ENCODE measurements around the gene SEC22A. TPM values are rescaled to one million over a fixed set of nuclear protein-coding genes. Genes with fewer than 3 reads are reported as not detected.

Gene SEC22A
- total RNA-seq, 2 experiments from 2014 or later, result 7.9 to 11.5 TPM

DNA sequence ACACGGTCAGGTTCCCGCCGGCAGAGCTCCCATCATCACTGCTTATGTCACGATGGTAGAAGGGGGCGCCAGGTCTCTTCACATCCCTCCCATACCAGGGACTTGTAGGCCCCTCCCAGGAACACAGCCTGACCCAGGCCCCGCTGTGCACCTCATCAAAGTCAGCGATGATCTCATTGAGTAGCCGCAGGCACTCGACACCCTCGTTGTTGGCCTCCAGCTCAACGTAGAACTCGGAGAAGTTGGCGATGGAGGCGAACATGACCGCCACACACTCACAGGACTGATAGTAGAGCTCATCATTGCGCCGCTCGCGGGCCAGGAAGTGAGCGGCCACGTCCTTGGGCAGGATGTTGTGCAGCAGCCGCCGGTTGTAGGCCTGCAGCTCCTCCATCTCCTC, 89.2 kb downstream of the SEC22A start:
- H3K4me3 ChIP-seq (ENCODE audit: low read length), result no peak overlapping the region
- POLR2A ChIA-PET, result no interaction called here
- TF ChIP-seq, protein P1, sequence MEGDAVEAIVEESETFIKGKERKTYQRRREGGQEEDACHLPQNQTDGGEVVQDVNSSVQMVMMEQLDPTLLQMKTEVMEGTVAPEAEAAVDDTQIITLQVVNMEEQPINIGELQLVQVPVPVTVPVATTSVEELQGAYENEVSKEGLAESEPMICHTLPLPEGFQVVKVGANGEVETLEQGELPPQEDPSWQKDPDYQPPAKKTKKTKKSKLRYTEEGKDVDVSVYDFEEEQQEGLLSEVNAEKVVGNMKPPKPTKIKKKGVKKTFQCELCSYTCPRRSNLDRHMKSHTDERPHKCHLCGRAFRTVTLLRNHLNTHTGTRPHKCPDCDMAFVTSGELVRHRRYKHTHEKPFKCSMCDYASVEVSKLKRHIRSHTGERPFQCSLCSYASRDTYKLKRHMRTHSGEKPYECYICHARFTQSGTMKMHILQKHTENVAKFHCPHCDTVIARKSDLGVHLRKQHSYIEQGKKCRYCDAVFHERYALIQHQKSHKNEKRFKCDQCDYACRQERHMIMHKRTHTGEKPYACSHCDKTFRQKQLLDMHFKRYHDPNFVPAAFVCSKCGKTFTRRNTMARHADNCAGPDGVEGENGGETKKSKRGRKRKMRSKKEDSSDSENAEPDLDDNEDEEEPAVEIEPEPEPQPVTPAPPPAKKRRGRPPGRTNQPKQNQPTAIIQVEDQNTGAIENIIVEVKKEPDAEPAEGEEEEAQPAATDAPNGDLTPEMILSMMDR (IDR thresholded peaks at IDR 0.05), result no peak
- H3K4me3 Mint-ChIP-seq, result no peak overlapping the region
- H3K9me3 ChIP-seq (ENCODE audit: control insufficient read depth in 1 of 2, insufficient read depth in 1 of 2, low read length in 2 of 2), result peaks cover 0 to 47% of the 10 kb centered on the region in 2 experiments
- no peaks in the 10 kb centered on the region for H3K4me1 ChIP-seq (ENCODE audit: insufficient read depth, low read length)
- H3K27me3 ChIP-seq (ENCODE audit: control insufficient read depth in 1 of 2, insufficient read depth in 2 of 2, low read length in 2 of 2), result no peaks in the 10 kb centered on the region
- H3K27me3 Mint-ChIP-seq, result peaks cover 12% of the 10 kb centered on the region
- no peaks in the 10 kb centered on the region for H3K36me3 ChIP-seq (ENCODE audit: insufficient read depth, low read length)
- DNase-seq (no peak), ATAC-seq (ENCODE audit: poor library complexity) (no peak)
- no peaks in the 10 kb centered on the region for H3K9me3 Mint-ChIP-seq
- intact Hi-C loops (cut with DNase I, micrococcal nuclease), result no loop called here
- CTCF ChIA-PET, result no interaction called here
- H3K27ac Mint-ChIP-seq, result no peak overlapping the region
- H3K27ac ChIP-seq (ENCODE audit: low read depth in 1 of 2, low read length in 2 of 2), result no peak overlapping the region
- H3K36me3 Mint-ChIP-seq (ENCODE audit: low read depth), result no peaks in the 10 kb centered on the region
- no peaks in the 10 kb centered on the region for H3K4me1 Mint-ChIP-seq (ENCODE audit: low read depth)

- Mint-ChIP-seq H3K27ac (no peak overlapping the region), H3K4me1 (ENCODE audit: low read depth) (no peaks in the 10 kb centered on the region), H3K36me3 (ENCODE audit: low read depth) (no peaks in the 10 kb centered on the region), H3K4me3 (no peak overlapping the region), H3K9me3 (no peaks in the 10 kb centered on the region), H3K27me3 (peaks cover 15% of the 10 kb centered on the region)
- ATAC-seq (ENCODE audit: poor library complexity) (no peak), DNase-seq (no peak)
- Histone ChIP-seq H3K27me3 (ENCODE audit: control insufficient read depth in 1 of 2, insufficient read depth in 2 of 2, low read length in 2 of 2) (no peaks in the 10 kb centered on the region), H3K27ac (ENCODE audit: low read depth in 1 of 2, low read length in 2 of 2) (no peak overlapping the region), H3K4me1 (ENCODE audit: insufficient read depth, low read length) (no peaks in the 10 kb centered on the region), H3K9me3 (ENCODE audit: control insufficient read depth in 1 of 2, insufficient read depth in 1 of 2, low read length in 2 of 2) (peaks cover 0 to 43% of the 10 kb centered on the region in 2 experiments), H3K36me3 (ENCODE audit: insufficient read depth, low read length) (no peaks in the 10 kb centered on the region), H3K4me3 (ENCODE audit: low read length) (no peak overlapping the region)
- ChIA-PET POLR2A (no interaction called here), CTCF (no interaction called here)
- intact Hi-C loops (cut with DNase I, micrococcal nuclease), result no loop called here
- TF ChIP-seq, protein P1 (IDR thresholded peaks at IDR 0.05), result no peak
These were observed 89.7 kb downstream of the SEC22A start for GRCh38 chr3:123291404-123291803.

DNA sequence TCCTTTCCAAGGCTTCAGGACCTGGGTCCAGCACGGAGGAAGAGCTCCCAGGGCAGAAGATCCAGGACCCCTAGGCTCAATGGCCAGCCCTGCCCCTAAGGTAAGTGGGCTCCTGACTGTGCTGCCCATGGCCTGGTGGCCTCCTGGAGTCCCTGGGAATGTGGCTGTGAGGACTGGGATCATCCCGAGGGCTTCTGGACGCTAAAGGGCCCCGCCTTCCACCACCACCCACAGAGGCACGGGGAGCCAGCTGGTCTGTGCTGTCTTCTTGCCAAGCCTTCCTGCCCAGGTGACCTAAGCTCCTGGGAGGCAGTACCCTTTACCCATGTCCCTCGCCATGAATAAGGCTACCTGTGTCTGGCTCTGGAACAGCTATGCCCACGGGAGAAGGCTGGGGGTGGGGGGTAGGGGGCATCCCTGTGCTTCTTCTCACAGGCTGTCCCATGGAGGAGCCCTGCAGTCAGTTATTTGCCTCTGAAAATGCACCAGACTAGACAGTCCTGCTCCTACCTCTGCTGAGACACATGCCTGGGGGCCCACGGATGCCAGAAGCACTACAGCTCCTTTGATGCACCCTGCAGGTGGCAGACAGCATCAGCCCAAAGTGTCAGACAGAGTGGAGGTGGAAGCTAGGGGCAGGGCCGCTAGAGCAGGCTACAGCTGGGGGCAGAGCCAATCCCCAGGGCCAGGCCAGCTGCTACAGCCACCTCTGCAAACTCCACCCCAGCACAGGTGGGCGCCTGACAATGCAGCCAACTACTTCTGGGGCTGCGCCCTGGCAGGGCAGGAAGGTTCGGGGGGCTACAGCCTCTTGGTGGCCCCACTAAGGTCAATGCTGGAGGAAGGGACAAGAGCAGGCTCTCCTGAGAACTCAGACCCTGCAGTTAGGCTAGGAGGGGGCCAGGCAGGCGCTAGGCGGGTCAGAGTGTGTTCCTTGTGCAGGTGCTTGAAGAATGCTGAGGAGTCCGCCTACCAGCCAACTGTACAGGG, 90.9 kb downstream of the SEC22A start:
- ATAC-seq (ENCODE audit: poor library complexity) (no peak), DNase-seq (no peak)
- Histone ChIP-seq H3K9me3 (ENCODE audit: control insufficient read depth in 1 of 2, insufficient read depth in 1 of 2, low read length in 2 of 2) (peaks cover 0 to 39% of the 10 kb centered on the region in 2 experiments), H3K36me3 (ENCODE audit: insufficient read depth, low read length) (no peaks in the 10 kb centered on the region), H3K4me1 (ENCODE audit: insufficient read depth, low read length) (no peaks in the 10 kb centered on the region), H3K4me3 (ENCODE audit: low read length) (no peak overlapping the region), H3K27me3 (ENCODE audit: control insufficient read depth in 1 of 2, insufficient read depth in 2 of 2, low read length in 2 of 2) (no peaks in the 10 kb centered on the region), H3K27ac (ENCODE audit: low read depth in 1 of 2, low read length in 2 of 2) (no peak overlapping the region)
- TF ChIP-seq, protein P1 (IDR thresholded peaks at IDR 0.05), result no peak
- Mint-ChIP-seq H3K4me3 (no peak overlapping the region), H3K27ac (no peak overlapping the region), H3K9me3 (no peaks in the 10 kb centered on the region), H3K27me3 (peaks cover 17% of the 10 kb centered on the region), H3K4me1 (ENCODE audit: low read depth) (no peaks in the 10 kb centered on the region), H3K36me3 (ENCODE audit: low read depth) (no peaks in the 10 kb centered on the region)
- ChIA-PET POLR2A (no interaction called here), CTCF (no interaction called here)
- intact Hi-C loops (cut with DNase I, micrococcal nuclease), result no loop called here
